ENCODE results near the gene YY1AP1. TPM values are rescaled to one million over a fixed set of nuclear protein-coding genes. Genes with fewer than 3 reads are reported as not detected.
"Not testable (repeated sequence)": the region's sequence is repeated elsewhere in the genome, so short reads cannot be mapped to it uniquely, and the experiment has no call there.

YY1AP1 gene
- total RNA-seq, 2 experiments from 2014 or later: 56.2 to 60.5 TPM

DNA sequence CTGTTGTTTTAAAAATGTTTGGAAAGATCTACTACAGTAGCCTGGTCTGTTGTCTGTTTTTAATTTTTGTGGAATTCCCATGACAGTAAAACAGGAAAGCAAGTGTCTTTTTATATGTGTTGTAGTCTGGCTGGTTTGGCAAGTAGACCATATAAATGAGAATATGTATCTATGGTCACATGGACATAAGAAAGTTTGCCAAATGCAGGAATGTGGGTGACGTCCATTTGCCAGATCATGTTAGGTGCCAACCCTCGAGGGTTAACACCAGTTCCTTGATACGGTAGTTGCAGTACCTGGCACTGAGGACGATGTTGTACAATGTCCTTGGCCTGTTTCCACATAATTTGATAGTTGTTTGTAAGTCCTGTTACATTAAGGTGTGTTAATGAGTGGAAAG, 6.5 kb upstream of the YY1AP1 start:
- Mint-ChIP-seq H3K4me1 (ENCODE audit: low read depth) (peaks cover 66% of the 10 kb centered on the region), H3K36me3 (ENCODE audit: low read depth) (peaks cover 51% of the 10 kb centered on the region), H3K27ac (no peak overlapping the region), H3K4me3 (no peak overlapping the region), H3K27me3 (no peaks in the 10 kb centered on the region), H3K9me3 (no peaks in the 10 kb centered on the region)
- ChIA-PET POLR2A (interaction anchor here (0.7 kb wide), 1 partner anchor 15 kb away, joined by 3 read pairs; no protein-coding TSS in a partner anchor), CTCF (no interaction called here)
- DNase-seq (no peak), ATAC-seq (no peak)
- TF ChIP-seq CTCF (IDR thresholded peaks at IDR 0.05): no peak
- intact Hi-C loops (cut with micrococcal nuclease): no loop called here

DNA sequence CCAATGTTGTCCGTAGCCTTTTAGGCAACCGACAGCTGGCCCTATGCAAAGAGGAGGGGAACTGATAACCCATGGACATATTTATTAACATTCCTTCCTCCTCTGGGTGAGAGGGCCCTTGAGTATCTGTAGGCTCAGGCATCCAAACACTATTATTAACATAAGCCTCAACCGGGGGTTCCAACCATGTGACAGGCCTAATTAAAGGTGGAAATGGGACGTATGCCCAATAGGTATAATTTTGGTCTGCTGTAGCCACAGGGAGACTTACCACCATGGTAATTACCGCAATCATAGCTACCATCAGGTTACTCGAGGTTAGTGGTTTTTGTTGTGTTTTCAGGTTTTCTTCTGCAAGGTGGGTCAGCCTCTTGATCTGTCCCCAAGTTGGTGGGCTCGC, 5.6 kb upstream of the YY1AP1 start:
- DNase-seq (no peak), ATAC-seq (no peak)
- no peak overlapping the region for H3K27ac Mint-ChIP-seq
- peaks cover 69% of the 10 kb centered on the region for H3K4me1 Mint-ChIP-seq (ENCODE audit: low read depth)
- intact Hi-C loops (cut with micrococcal nuclease): no loop called here
- TF ChIP-seq CTCF (IDR thresholded peaks at IDR 0.05): no peak
- no peaks in the 10 kb centered on the region for H3K27me3 Mint-ChIP-seq
- ChIA-PET POLR2A (interaction anchor here (0.7 kb wide), 1 partner anchor 14 kb away, joined by 3 read pairs; no protein-coding TSS in a partner anchor), CTCF (no interaction called here)
- no peak overlapping the region for H3K4me3 Mint-ChIP-seq
- no peaks in the 10 kb centered on the region for H3K9me3 Mint-ChIP-seq
- H3K36me3 Mint-ChIP-seq (ENCODE audit: low read depth): peaks cover 56% of the 10 kb centered on the region

DNA sequence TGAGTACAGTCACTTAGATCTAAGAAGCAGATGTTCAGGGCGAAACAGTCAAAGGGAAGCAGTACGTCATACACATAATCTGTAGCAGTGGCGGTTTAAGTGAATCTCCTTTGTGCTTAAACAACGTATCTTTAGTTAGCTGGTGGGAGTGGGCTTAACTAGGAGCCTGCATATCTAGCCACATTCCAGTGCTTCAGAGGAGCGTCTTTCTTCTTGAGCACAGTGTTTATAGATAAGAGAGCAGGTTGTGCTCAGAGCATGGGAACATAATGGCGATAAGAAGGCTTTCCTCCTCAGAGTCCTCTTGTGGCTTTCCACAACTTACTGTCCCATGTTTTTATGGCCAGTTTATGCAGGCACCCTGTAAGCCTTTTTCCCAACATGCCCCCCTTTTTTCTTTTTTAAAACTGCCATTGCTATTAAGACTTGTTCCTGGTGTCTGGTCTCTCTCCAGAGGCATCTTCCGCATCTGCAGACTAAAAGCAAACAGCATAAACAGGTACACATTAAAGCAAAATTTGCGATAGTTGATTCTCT, 3.5 kb upstream of the YY1AP1 start:
- Mint-ChIP-seq H3K36me3 (ENCODE audit: low read depth) (peaks cover 55% of the 10 kb centered on the region), H3K9me3 (no peaks in the 10 kb centered on the region), H3K27ac (no peak overlapping the region), H3K4me3 (no peak overlapping the region), H3K27me3 (no peaks in the 10 kb centered on the region), H3K4me1 (ENCODE audit: low read depth) (peaks cover 59% of the 10 kb centered on the region)
- DNase-seq: no peak
- ChIA-PET CTCF (no interaction called here), POLR2A (no interaction called here)
- intact Hi-C loops (cut with micrococcal nuclease): no loop called here
- no peak for ATAC-seq
- no peak for TF ChIP-seq CTCF (IDR thresholded peaks at IDR 0.05)

DNA sequence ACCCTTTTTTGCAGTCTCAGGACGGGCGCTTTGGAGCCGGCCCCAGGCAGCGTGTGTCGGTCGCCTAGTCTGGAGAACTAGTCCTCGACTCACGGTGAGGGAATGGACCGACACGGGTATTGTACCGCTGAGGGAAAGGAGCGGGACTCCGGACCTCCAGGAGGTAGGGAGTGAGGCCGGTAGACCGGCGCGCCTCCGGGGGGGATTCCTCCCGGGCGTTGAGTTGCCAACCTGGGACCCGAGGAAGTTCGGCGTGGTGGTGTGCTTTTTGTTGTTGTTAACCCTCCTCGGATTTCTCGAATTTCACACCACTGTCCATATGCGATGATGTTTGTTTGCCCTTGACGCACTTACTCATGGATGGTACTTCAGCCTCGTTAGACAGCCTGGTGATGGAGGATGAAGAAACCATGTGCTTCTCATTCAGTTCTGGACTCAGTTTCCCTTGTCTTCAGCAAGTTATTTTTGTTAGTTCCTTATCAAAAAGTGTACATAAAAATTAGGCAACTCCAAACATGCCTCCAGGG, 570 bp upstream of the YY1AP1 start, which contains the start of gene DAP3:
DAP3 (plus strand) TSS at position 11 of the 527 bp plus-strand sequence. CDS start 20,689 bp downstream, outside the sequence.
- H3K27me3 Mint-ChIP-seq; intact Hi-C loops (cut with micrococcal nuclease); DNase-seq; H3K9me3 Mint-ChIP-seq; CTCF ChIA-PET; ATAC-seq: not testable (repeated sequence)
- Mint-ChIP-seq H3K4me1 (ENCODE audit: low read depth) (peaks cover 60% of the 10 kb centered on the region), H3K4me3 (peak within 1 kb of the TSS; percentile 98), H3K27ac (peak within 1 kb of the TSS; percentile 98), H3K36me3 (ENCODE audit: low read depth) (peaks cover 59% of the 10 kb centered on the region)
- POLR2A ChIA-PET: interaction anchor here (1.7 kb wide), 1 partner anchor 9 kb away, joined by 5 read pairs; no protein-coding TSS in a partner anchor

- peak overlapping the region; percentile 98 for H3K27ac Mint-ChIP-seq
- H3K36me3 Mint-ChIP-seq (ENCODE audit: low read depth): peaks cover 53% of the 10 kb centered on the region
- H3K9me3 Mint-ChIP-seq; DNase-seq; H3K27me3 Mint-ChIP-seq; CTCF ChIA-PET; intact Hi-C loops (cut with micrococcal nuclease); POLR2A ChIA-PET: not testable (repeated sequence)
- H3K4me1 Mint-ChIP-seq (ENCODE audit: low read depth): peaks cover 60% of the 10 kb centered on the region
- H3K4me3 Mint-ChIP-seq: peak overlapping the region; percentile 98
- ATAC-seq: peak; percentile 29
These were observed 760 bp downstream of the YY1AP1 start for GRCh38 chr1:155687705-155688323.

- Mint-ChIP-seq H3K4me1 (ENCODE audit: low read depth) (peaks cover 41% of the 10 kb centered on the region), H3K9me3 (no peaks in the 10 kb centered on the region), H3K27me3 (no peaks in the 10 kb centered on the region), H3K27ac (peak overlapping the region; percentile 34), H3K4me3 (no peak overlapping the region), H3K36me3 (ENCODE audit: low read depth) (peaks cover 32% of the 10 kb centered on the region)
- ATAC-seq: no peak
- DNase-seq: no peak
- ChIA-PET POLR2A (interaction anchor here (0.6 to 1.2 kb wide), 2 partner anchors 15 to 79 kb away, joined by 3 read pairs; no protein-coding TSS in a partner anchor), CTCF (interaction anchor here (1.4 to 1.6 kb wide), 2 partner anchors 33 to 431 kb away, joined by 3 read pairs; no protein-coding TSS in a partner anchor)
- intact Hi-C loops (cut with micrococcal nuclease): no loop called here
- TF ChIP-seq CTCF (IDR thresholded peaks at IDR 0.05): no peak
These were observed 6.8 kb downstream of the YY1AP1 start for GRCh38 chr1:155681776-155682175.
